Measurements from ENCODE around the gene TACO1. TPM values are rescaled to one million over a fixed set of nuclear protein-coding genes. Genes with fewer than 3 reads are reported as not detected.

TACO1 gene
- total RNA-seq (2022; extraction: Qiagen RNA extraction), result 53.8 to 55.4 TPM (median 54.8 TPM) in 5 replicates

DNA sequence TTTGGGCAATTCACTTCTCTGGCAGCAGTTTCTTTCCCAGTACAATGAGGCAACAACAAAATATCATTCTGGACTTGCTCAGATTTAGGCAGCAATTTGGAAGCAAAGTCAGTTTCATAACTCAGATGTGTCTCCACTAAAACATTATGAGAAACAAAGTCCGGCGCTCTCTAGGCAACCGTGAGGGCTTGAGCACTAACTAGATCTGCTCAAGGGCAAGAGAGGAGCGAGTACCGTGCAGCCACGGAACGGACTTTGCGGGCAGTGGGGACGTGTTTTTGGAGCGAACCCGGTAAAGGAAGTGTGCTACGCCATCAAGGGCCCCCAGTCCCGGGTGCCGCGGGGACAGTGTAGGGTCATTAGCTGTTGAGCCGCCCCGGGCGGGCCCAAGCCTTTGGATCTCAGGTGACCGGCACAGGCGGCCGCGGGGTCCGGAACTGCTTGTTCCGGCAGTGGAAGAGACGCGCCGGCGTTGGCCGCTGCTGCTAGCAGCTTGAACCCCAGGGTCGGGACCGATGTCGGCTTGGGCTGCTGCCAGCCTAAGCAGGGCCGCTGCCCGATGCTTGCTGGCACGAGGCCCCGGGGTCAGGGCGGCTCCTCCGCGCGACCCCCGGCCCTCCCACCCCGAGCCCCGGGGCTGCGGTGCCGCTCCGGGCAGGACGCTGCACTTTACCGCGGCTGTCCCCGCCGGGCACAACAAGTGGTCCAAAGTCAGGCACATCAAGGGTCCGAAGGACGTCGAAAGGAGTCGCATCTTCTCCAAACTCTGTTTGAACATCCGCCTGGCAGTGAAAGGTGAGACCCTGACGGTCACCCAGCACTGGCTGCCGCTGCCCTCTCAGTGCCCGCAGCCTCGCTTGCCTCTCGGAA lies at the start of gene TACO1:
TACO1 (plus strand) TSS at position 327 of the 870 bp plus-strand sequence; CDS start at position 516, 189 bp downstream.

DNA sequence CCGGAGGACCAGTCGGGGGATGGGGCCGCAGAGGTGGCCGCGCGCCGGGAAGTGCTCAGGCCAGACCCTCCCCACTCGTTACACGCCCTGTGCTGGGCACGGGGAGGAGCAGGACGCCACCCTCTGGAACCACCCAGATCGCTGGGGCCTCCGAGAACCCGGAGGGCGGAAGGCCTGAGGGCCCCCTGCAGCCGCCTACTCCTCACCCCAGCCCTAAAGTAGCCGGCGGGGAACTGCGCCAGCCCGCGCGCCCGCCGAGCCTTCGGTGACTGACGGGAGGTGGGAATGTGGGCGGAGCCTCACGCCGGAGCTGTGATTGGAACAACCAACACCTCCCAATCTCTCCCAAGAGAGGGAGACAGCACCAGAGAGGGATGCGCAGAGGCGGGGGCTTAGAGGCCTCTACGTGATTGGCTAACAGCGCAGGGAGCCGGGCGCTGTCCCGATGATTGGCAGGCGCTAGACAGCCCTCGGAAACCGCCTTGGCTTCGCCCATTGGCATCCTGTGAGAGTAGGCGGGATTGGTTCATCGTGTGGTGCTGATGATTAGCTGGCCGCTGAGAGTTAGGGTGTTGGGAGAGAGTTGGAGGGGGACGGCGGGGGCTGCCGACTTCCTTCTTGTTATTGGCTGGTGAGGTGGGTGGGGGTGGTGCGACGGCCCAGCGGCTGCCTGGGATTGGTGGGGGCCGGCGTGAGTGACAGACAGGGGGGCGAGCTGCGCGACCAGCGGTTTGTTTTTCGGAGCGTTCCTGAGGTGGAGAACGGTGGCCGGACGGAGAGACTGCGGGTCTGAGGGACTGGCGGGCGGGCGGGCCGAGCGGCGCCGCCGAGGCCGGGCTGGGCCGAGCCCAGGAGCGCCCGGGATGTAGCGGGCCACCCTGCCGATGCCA lies 21.2 kb downstream of the TACO1 start, which contains the start of gene MAP3K3:
MAP3K3 (plus strand) TSS at position 734 of the 890 bp plus-strand sequence. CDS start 343 bp downstream, outside the sequence.

Other genes starting within 250 kb of the TACO1 start
- 26.2 to 35.2 TPM (median 33.7 TPM) in 5 replicates for gene CYB561, start 154.6 kb upstream of the TACO1 start, total RNA-seq (2022; extraction: Qiagen RNA extraction)
- 1.4 to 2.5 TPM (median 1.4 TPM) in 5 replicates for gene ACE, start 123.8 kb upstream of the TACO1 start, total RNA-seq (2022; extraction: Qiagen RNA extraction)
- not detected in 5 replicates for gene KCNH6, start 77.5 kb upstream of the TACO1 start, total RNA-seq (2022; extraction: Qiagen RNA extraction)
- gene DCAF7, start 50.4 kb upstream of the TACO1 start, total RNA-seq (2022; extraction: Qiagen RNA extraction), result 39.8 to 67.2 TPM (median 61.8 TPM) in 5 replicates
- gene MAP3K3, start 21.5 kb downstream of the TACO1 start, total RNA-seq (2022; extraction: Qiagen RNA extraction), result 14.1 to 18.4 TPM (median 17.2 TPM) in 5 replicates
- 8.7 to 14.4 TPM (median 10.6 TPM) in 5 replicates for gene LIMD2, start 99.2 kb downstream of the TACO1 start, total RNA-seq (2022; extraction: Qiagen RNA extraction)
- gene STRADA, start 140.9 kb downstream of the TACO1 start, total RNA-seq (2022; extraction: Qiagen RNA extraction), result 25.0 to 27.0 TPM (median 25.6 TPM) in 5 replicates
- 87.8 to 128 TPM (median 97.8 TPM) in 5 replicates for gene CCDC47, start 172.7 kb downstream of the TACO1 start, total RNA-seq (2022; extraction: Qiagen RNA extraction)
- gene DDX42, start 173.3 kb downstream of the TACO1 start, total RNA-seq (2022; extraction: Qiagen RNA extraction), result 92.8 to 104 TPM (median 95.6 TPM) in 5 replicates
- gene PSMC5, start 226.5 kb downstream of the TACO1 start, total RNA-seq (2022; extraction: Qiagen RNA extraction), result 197 to 251 TPM (median 212 TPM) in 5 replicates
- gene FTSJ3, start 226.8 kb downstream of the TACO1 start, total RNA-seq (2022; extraction: Qiagen RNA extraction), result 48.7 to 58.6 TPM (median 53.9 TPM) in 5 replicates
- gene SMARCD2, start 241.8 kb downstream of the TACO1 start, total RNA-seq (2022; extraction: Qiagen RNA extraction), result 52.0 to 62.8 TPM (median 57.0 TPM) in 5 replicates